Mesendoderm (in vitro differentiated cells): ENCODE results near the gene ST7.
"Not testable (repeated sequence)": the region's sequence is repeated elsewhere in the genome, so short reads cannot be mapped to it uniquely, and the experiment has no call there.

Experiments used
- DNase-seq: peaks from one replicate; pipeline ENCODE4 v3.0.0; 2013
- H2AK5ac ChIP-seq: 2 replicates; pipeline ENCODE4 v1.6.1; 2013; ENCODE audit warnings: low read length, inconsistent platforms
- H2BK120ac ChIP-seq: 2 replicates; pipeline ENCODE4 v1.6.1; 2013; ENCODE audit warnings: low read depth, mild to moderate bottlenecking, low read length, moderate library complexity, mixed read lengths
- H2BK15ac ChIP-seq: replicated peaks from 2 replicates; pipeline ENCODE4 v1.6.1; 2013; ENCODE audit warnings: low read depth, mild to moderate bottlenecking, moderate library complexity
- H2BK5ac ChIP-seq: 2 replicates; pipeline ENCODE4 v1.6.1; 2013; ENCODE audit warnings: low read length, inconsistent platforms
- H3K18ac ChIP-seq: 2 replicates; pipeline ENCODE4 v1.6.1; 2013; ENCODE audit warnings: mild to moderate bottlenecking, low read length, mixed read lengths
- H3K23ac ChIP-seq: one replicate; pipeline ENCODE4 v1.6.1; 2013; ENCODE audit warnings: low read length
- H3K27ac ChIP-seq: 2 replicates; pipeline ENCODE4 v1.5.1; 2013; ENCODE audit warnings: low read depth, mild to moderate bottlenecking, inconsistent platforms, low read length, moderate library complexity
- H3K27me3 ChIP-seq: 2 replicates; pipeline ENCODE4 v1.6.1; 2013; ENCODE audit warnings: low read length, control low read depth, mild to moderate bottlenecking, inconsistent platforms; ENCODE audit not compliant: insufficient read depth, poor library complexity
- H3K36me3 ChIP-seq: 2 replicates; pipeline ENCODE4 v1.6.1; 2013; ENCODE audit warnings: low read length, inconsistent platforms; ENCODE audit not compliant: control insufficient read depth, insufficient read depth
- H3K4ac ChIP-seq: one replicate; pipeline ENCODE4 v1.6.1; 2013; ENCODE audit warnings: low read depth, mild to moderate bottlenecking, low read length, moderate library complexity
- H3K4me1 ChIP-seq: 2 replicates; pipeline ENCODE4 v1.6.1; 2013; ENCODE audit warnings: low read depth, low read length, inconsistent platforms; ENCODE audit not compliant: control insufficient read depth
- H3K4me2 ChIP-seq: 2 replicates; pipeline ENCODE4 v1.6.1; 2013; ENCODE audit warnings: low read length
- H3K4me3 ChIP-seq: 2 replicates; pipeline ENCODE4 v1.5.1; 2013; ENCODE audit warnings: mild to moderate bottlenecking, low read length
- H3K56ac ChIP-seq: one replicate; pipeline ENCODE4 v1.6.1; 2013; ENCODE audit warnings: low read length
- H3K79me1 ChIP-seq: 2 replicates; pipeline ENCODE4 v1.6.1; 2013; ENCODE audit warnings: low read length, inconsistent platforms
- H3K79me2 ChIP-seq: 2 replicates; pipeline ENCODE4 v1.6.1; 2013; ENCODE audit warnings: mild to moderate bottlenecking, low read length; ENCODE audit not compliant: control insufficient read depth, insufficient read depth
- H3K9ac ChIP-seq: 2 replicates; pipeline ENCODE4 v1.6.1; 2013; ENCODE audit warnings: low read length, inconsistent platforms
- H4K5ac ChIP-seq: one replicate; pipeline ENCODE4 v1.6.1; 2013; ENCODE audit warnings: low read length
- H4K8ac ChIP-seq: one replicate; pipeline ENCODE4 v1.6.1; 2013; ENCODE audit warnings: low read depth, mild to moderate bottlenecking, control low read depth, low read length, moderate library complexity
- WGBS: extraction: QIAGEN DNeasy Blood & Tissue Kit; methylation state at CpG from one replicate; pipeline ENCODE4 v1.1.7; 2013; ENCODE audit warnings: low lambda C conversion rate, missing lambda C conversion rate; ENCODE audit not compliant: insufficient coverage; ENCODE audit errors: extremely low coverage; 5-methylcytosine and 5-hydroxymethylcytosine counted together

The ST7 gene

DNA sequence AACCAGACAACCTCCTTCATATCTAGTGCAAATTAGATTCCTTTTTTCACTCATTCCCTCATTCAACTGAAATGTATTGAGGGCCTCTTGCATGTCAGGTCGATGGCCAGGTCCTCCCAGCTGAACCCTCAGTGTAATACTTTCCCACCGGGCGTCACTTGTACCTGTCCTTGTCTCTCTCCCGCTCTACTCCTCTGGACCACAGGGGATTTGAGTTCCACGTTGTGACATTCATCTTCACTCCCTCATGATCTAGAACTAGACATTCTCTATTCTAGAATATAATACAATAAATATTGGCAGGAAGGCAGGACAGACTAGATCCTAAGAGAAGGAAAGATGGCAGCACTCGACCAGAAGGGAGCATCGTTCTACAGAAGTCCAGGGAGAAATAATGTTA lies 285.6 kb downstream of the ST7 start:
- Histone ChIP-seq H3K36me3 (no peaks in the 10 kb centered on the region), H2AK5ac (no peak overlapping the region), H3K79me1 (no peaks in the 10 kb centered on the region), H3K27ac (no peak overlapping the region), H4K8ac (no peak overlapping the region), H4K5ac (no peak overlapping the region), H3K4me1 (no peaks in the 10 kb centered on the region), H2BK120ac (no peak overlapping the region), H3K27me3 (no peaks in the 10 kb centered on the region), H3K79me2 (no peaks in the 10 kb centered on the region), H3K23ac (no peak overlapping the region), H3K4me3 (no peak overlapping the region), H3K4me2 (no peak overlapping the region), H2BK5ac (no peak overlapping the region), H3K9ac (no peak overlapping the region), H3K56ac (no peak overlapping the region), H3K18ac (no peak overlapping the region), H2BK15ac (no peak overlapping the region), H3K4ac (no peak overlapping the region)
- no peak for DNase-seq
- WGBS: no CpG with 5 or more reads among the region's 7 CpGs

DNA sequence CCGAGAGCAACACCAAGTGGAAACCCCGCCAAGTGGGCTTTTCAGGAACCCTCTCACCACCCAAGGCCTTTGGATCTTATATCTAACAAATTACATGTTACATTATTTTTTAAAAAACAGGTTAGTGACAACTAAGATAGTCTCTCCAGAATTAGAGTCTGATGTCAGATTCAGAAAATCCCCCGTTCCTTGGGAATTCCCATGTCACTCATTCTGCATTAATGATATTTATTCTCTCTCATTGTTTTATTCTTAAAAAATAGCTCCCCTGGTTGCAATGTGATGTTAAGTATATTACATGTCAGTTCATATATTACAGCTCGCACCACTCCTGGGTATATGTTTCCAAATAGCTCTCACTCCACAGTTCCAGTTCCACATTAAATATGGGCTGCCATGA lies 287.8 kb downstream of the ST7 start:
- Histone ChIP-seq H3K36me3 (no peaks in the 10 kb centered on the region), H3K18ac (no peak overlapping the region), H3K23ac (no peak overlapping the region), H4K8ac (no peak overlapping the region), H3K9ac (no peak overlapping the region), H3K4me2 (no peak overlapping the region), H2BK120ac (no peak overlapping the region), H3K27ac (no peak overlapping the region), H3K27me3 (no peaks in the 10 kb centered on the region), H3K79me1 (no peaks in the 10 kb centered on the region), H3K4me1 (no peaks in the 10 kb centered on the region), H2BK15ac (no peak overlapping the region), H3K4me3 (no peak overlapping the region), H3K56ac (no peak overlapping the region), H2BK5ac (no peak overlapping the region), H4K5ac (no peak overlapping the region), H3K4ac (no peak overlapping the region), H3K79me2 (no peaks in the 10 kb centered on the region), H2AK5ac (no peak overlapping the region)
- no CpG with 5 or more reads among the region's 4 CpGs for WGBS
- no peak for DNase-seq

DNA sequence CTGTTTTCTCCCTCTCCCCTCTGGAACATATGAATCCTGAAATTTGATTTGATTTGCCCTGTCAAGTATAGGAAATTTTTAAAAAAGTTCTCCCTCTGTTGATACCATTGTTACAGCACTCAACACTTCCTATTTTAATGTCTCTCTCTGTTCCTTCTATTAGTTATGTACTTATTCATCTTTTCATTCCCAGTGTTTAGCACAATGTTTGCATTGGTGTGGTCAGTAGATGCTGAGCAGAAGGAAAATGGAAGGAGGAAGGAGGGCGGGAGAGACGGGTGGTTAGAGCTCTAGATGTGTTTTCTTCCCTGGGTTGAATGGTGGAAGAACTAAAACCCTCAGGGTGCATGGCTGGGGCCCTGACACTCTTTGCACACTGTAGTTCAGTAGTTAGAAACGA lies 290.1 kb downstream of the ST7 start:
- Histone ChIP-seq H3K4me2 (no peak overlapping the region), H3K56ac (no peak overlapping the region), H3K18ac (no peak overlapping the region), H3K23ac (no peak overlapping the region), H3K27ac (no peak overlapping the region), H3K4ac (no peak overlapping the region), H4K8ac (no peak overlapping the region), H2AK5ac (no peak overlapping the region), H2BK15ac (no peak overlapping the region), H3K36me3 (no peaks in the 10 kb centered on the region), H3K4me1 (no peaks in the 10 kb centered on the region), H3K27me3 (no peaks in the 10 kb centered on the region), H3K79me1 (no peaks in the 10 kb centered on the region), H3K9ac (no peak overlapping the region), H2BK5ac (no peak overlapping the region), H2BK120ac (no peak overlapping the region), H3K79me2 (no peaks in the 10 kb centered on the region), H3K4me3 (no peak overlapping the region), H4K5ac (no peak overlapping the region)
- WGBS: no CpG with 5 or more reads among the region's 3 CpGs
- DNase-seq: no peak

DNA sequence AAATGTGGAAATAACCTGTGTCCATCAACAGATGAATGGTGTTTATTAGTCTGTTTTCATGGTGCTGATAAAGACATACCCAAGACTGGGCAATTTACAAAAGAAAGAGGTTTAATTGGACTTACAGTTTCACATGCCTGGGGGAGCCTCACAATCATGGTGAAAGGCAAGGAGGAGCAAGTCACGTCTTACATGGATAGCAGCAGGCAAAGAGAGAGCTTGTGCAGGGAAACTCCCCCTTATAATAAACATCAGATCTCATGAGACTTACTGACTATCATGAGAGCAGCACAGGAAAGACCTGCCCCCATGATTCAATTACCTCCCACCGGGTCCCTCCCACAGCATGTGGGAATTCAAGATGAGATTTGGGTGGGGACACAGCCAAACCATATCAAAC lies 292.4 kb downstream of the ST7 start:
- DNase-seq, H3K56ac ChIP-seq, H2BK5ac ChIP-seq, H3K9ac ChIP-seq, H3K27me3 ChIP-seq, H3K4me3 ChIP-seq, H3K23ac ChIP-seq, H2BK120ac ChIP-seq, H3K27ac ChIP-seq, H2BK15ac ChIP-seq, H3K18ac ChIP-seq, H3K36me3 ChIP-seq, H4K8ac ChIP-seq, H4K5ac ChIP-seq, H2AK5ac ChIP-seq, H3K4me1 ChIP-seq, H3K4ac ChIP-seq, H3K79me2 ChIP-seq, H3K4me2 ChIP-seq, H3K79me1 ChIP-seq: not testable (repeated sequence)
- no CpG with 5 or more reads among the region's 2 CpGs for WGBS

DNA sequence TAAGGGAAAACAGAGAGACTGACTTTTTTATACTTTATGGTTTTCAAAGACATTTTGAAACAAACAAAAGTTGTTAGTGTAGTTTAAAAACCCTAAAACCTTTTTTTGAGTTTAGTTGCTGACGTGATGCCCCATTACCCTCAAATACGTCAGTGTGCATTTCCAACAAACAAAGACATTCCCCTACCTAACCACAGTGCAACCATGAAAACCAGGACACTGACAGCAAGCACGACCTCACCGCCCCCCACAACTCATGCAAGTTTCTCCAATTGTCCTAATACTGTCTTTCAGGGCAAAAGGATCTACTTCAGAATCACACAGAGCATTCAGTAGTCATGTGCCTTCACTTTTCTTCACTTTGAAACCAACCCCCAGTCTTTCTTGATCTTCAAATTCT lies 294.5 kb downstream of the ST7 start:
- Histone ChIP-seq H3K79me2 (no peaks in the 10 kb centered on the region), H4K5ac (no peak overlapping the region), H4K8ac (no peak overlapping the region), H3K27me3 (no peaks in the 10 kb centered on the region), H3K4me2 (no peak overlapping the region), H3K27ac (no peak overlapping the region), H2BK5ac (no peak overlapping the region), H3K36me3 (no peaks in the 10 kb centered on the region), H3K23ac (no peak overlapping the region), H3K56ac (no peak overlapping the region), H3K4me1 (no peaks in the 10 kb centered on the region), H3K79me1 (no peaks in the 10 kb centered on the region), H3K4ac (no peak overlapping the region), H2BK15ac (no peak overlapping the region), H2AK5ac (no peak overlapping the region), H3K4me3 (no peak overlapping the region), H2BK120ac (no peak overlapping the region), H3K9ac (no peak overlapping the region), H3K18ac (no peak overlapping the region)
- no peak for DNase-seq
- WGBS: no CpG with 5 or more reads among the region's 4 CpGs

DNA sequence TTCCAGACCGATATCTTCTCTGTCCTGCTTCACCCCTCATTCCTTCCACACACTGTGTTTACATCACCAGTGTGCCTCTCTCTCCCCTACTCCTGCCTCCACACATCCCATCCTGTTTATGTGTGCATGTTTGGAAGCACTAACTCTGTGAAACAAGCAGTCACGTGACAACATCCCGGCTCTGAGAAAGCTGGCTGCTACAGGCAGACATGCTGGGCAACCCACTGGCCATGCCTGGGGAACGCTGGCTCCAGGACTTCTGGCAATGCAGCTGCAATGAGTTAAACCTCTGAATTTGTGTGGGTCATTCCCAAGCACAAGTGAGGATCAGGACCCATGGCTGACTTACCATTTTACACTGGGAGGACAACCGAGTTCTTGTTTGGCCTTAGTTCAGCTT lies 295.5 kb downstream of the ST7 start:
- Histone ChIP-seq H3K79me2 (no peaks in the 10 kb centered on the region), H3K23ac (no peak overlapping the region), H3K9ac (no peak overlapping the region), H3K18ac (no peak overlapping the region), H3K56ac (no peak overlapping the region), H4K8ac (no peak overlapping the region), H3K4me1 (no peaks in the 10 kb centered on the region), H3K27me3 (no peaks in the 10 kb centered on the region), H2BK15ac (no peak overlapping the region), H4K5ac (no peak overlapping the region), H2AK5ac (no peak overlapping the region), H3K4me2 (no peak overlapping the region), H2BK5ac (no peak overlapping the region), H3K79me1 (no peaks in the 10 kb centered on the region), H3K4me3 (no peak overlapping the region), H3K4ac (no peak overlapping the region), H3K36me3 (no peaks in the 10 kb centered on the region), H2BK120ac (no peak overlapping the region), H3K27ac (no peak overlapping the region)
- no peak for DNase-seq
- WGBS: no CpG with 5 or more reads among the region's 5 CpGs
